AG04449 (cell line): ENCODE results near the gene RNF187.
A peak's percentile ranks its signal among the peaks of the same experiment; 100 is the strongest.

Source experiments
- CTCF ChIA-PET: fragments of 350-600 bp; formaldehyde crosslinking; extraction: SDS; loops from one replicate; lab custom pipeline; 2021; ENCODE audit warnings: antibody characterized with exemption; lab: Yijun Ruan, JAX
- POLR2A ChIA-PET: fragments of 400-600, 350-600 bp; formaldehyde crosslinking; extraction: SDS; loops from one replicate; lab custom pipeline; 2020; ENCODE audit warnings: antibody characterized with exemption, inconsistent platforms; lab: Yijun Ruan, JAX
- DNase-seq: peaks from one replicate; pipeline ENCODE4 v3.0.0-alpha.2; 2010; ENCODE audit warnings: low read depth, low spot score
- H3K4me3 ChIP-seq: 2 replicates; pipeline ENCODE4 v1.5.1; 2011; ENCODE audit warnings: low read depth, mild to moderate bottlenecking, control low read depth, low read length
- TF ChIP-seq, protein P1 (sequence below): IDR thresholded peaks from one replicate; pipeline ENCODE4 v1.5.1; 2011; ENCODE audit warnings: mild to moderate bottlenecking, moderate library complexity, low read length, control low read depth, inconsistent platforms; ENCODE audit not compliant: insufficient read depth; ENCODE audit errors: missing control alignments

RNF187 gene

DNA sequence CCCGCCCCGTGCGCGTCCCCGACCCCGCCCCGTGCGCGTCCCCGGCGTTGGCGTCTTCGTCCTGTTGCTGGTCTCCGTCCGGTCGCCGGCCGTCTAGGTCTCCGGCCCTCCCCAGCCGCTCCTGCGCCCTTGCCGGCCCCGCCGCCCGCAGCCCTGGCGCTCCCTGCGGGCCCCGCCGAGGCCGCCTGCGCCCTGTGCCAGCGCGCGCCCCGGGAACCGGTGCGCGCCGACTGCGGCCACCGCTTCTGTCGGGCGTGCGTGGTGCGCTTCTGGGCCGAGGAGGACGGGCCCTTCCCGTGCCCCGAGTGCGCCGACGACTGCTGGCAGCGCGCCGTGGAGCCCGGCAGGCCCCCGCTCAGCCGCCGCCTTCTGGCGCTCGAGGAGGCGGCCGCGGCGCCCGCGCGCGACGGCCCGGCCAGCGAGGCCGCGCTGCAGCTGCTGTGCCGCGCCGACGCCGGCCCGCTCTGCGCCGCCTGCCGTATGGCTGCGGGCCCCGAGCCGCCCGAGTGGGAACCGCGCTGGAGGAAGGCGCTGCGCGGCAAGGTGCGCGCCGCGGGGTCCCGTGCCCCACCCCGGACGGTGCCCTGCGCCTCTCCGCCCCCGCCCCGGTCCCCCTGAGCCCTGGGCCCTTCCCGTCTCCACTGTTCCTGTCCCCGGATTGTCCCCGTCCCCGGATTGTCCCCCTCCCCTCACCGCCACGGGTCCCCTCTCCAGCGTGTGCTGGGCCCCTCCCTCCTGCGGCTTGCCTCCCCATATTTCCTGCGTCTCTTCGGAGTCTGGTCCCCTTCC lies at the start of gene RNF187:
Gene RNF187 (plus strand): TSS at position 47 of the 789 bp plus-strand sequence.
- CTCF ChIA-PET: interaction anchor here (1.3 to 1.6 kb wide), 3 partner anchors 14 to 30 kb away, joined by 3 to 6 read pairs (median 5); a partner anchor contains a TSS
- TF ChIP-seq, protein P1, sequence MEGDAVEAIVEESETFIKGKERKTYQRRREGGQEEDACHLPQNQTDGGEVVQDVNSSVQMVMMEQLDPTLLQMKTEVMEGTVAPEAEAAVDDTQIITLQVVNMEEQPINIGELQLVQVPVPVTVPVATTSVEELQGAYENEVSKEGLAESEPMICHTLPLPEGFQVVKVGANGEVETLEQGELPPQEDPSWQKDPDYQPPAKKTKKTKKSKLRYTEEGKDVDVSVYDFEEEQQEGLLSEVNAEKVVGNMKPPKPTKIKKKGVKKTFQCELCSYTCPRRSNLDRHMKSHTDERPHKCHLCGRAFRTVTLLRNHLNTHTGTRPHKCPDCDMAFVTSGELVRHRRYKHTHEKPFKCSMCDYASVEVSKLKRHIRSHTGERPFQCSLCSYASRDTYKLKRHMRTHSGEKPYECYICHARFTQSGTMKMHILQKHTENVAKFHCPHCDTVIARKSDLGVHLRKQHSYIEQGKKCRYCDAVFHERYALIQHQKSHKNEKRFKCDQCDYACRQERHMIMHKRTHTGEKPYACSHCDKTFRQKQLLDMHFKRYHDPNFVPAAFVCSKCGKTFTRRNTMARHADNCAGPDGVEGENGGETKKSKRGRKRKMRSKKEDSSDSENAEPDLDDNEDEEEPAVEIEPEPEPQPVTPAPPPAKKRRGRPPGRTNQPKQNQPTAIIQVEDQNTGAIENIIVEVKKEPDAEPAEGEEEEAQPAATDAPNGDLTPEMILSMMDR: no peak
- H3K4me3 ChIP-seq: peak within 1 kb of the TSS; percentile 93
- no peak for DNase-seq
- POLR2A ChIA-PET: interaction anchor here (0.6 to 0.8 kb wide), 2 partner anchors 14 to 95 kb away, joined by 3 read pairs; no protein-coding TSS in a partner anchor

DNA sequence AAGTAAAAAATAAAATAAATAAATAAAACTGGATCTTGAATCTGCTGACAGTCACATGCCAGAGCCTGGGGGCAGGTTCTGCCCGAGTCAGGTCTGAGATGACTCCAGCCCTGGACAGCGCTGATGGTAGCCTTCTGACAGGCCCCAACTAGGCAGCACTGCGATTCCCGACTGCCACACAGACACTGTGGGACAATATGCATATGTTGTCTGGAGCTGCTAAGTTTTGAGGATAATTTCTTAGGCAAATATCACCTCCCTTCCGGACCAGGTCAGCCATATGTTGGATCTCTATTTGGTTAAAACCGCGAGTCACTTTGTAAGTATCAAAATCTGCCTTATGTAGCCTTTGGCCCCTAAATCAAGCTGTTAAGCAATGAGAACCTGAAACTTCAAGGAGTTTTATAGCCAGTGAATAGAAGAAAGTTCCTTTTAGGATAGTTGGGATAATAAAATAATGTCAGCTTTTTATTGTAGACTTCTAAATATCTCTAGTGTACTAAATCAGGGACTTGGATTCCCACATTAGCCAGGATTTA lies 49.7 kb upstream of the RNF187 start:
- POLR2A ChIA-PET: no interaction called here
- TF ChIP-seq, protein P1: no peak

DNA sequence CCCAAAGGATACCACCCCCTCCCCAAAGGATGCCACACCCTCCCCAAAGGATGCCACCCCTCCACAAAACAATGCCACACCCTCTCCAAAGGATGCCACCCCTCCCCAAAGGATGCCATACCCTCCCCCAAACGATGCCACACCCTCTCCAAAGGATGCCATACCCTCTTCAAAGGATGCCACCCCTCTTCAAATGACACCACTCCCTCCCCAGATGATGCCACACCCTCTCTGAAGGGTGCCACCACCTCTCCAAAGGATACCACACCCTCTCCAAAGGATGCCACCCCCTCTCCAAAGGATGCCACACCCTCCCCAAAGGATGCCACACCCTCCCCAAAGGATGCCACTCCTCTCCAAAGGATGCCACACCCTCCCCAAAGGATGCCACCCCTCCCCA lies 48.9 kb upstream of the RNF187 start:
- TF ChIP-seq, protein P1: no peak
- CTCF ChIA-PET: no interaction called here
- POLR2A ChIA-PET: no interaction called here
- no peak for DNase-seq
- no peak overlapping the region for H3K4me3 ChIP-seq

More for the DNA sequence above, 49.7 kb upstream of the RNF187 start:
- CTCF ChIA-PET: no interaction called here
- no peak for DNase-seq
- no peak overlapping the region for H3K4me3 ChIP-seq

DNA sequence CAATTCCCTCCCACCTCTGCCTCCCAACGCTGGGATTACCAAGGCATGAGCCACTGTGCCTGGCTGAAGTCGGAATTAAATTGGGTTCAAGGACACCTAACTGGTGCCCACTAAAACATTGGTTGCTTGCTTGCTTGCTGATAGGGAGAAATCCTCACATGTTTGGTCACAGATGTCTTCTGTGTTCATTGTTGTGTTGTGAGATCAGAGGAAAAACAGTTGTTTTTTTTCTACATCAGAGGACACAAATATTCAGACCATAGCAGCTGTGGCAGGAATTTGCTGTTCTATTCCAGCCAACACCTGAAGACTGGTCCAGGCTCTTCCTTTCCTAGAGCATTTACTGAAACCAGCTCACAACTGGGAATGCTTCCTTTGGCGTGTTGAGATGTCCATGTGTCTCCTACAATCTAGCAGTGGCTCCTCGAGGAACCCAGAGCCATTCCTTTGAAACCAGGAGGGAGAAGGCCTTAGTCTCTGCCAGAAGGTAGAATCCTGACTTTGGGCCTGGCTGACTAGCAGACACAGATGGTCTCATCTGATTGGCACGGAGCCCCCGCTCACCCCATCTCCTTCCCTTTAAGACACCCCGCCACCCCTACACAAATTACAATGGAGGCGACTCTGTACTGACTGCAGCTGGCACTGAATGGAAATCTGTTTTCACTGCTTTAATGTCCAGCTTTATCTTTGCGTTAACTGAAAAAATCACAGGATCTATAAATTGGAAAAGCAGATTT lies 46.3 kb upstream of the RNF187 start:
- POLR2A ChIA-PET: interaction anchor here (1.3 kb wide), 1 partner anchor 35 kb away, joined by 4 read pairs; no protein-coding TSS in a partner anchor
- TF ChIP-seq, protein P1: no peak
- H3K4me3 ChIP-seq: no peak overlapping the region
- no peak for DNase-seq
- CTCF ChIA-PET: interaction anchor here (1.8 kb wide), 1 partner anchor 14 kb away, joined by 4 read pairs; no protein-coding TSS in a partner anchor

DNA sequence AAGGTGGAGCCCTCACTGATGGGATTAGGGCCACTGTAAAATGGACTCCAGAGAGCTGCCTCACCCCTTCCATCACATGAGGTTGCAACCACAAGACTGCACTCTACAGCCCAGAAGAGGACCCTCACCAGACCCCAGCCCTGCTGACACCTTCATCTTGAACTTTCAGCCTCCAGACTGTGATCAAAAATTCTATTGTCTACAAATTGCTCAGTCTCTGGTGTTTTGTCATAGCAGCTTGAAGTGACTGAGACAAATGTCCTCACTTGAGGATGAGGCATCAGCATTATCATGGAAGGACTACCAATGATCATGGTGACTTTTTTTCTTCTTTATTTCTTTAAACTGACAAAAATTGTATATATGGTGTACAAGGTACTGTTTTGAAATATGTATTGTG lies 43.8 kb upstream of the RNF187 start:
- TF ChIP-seq, protein P1: no peak
- DNase-seq: no peak
- no peak overlapping the region for H3K4me3 ChIP-seq
- ChIA-PET POLR2A (no interaction called here), CTCF (no interaction called here)

DNA sequence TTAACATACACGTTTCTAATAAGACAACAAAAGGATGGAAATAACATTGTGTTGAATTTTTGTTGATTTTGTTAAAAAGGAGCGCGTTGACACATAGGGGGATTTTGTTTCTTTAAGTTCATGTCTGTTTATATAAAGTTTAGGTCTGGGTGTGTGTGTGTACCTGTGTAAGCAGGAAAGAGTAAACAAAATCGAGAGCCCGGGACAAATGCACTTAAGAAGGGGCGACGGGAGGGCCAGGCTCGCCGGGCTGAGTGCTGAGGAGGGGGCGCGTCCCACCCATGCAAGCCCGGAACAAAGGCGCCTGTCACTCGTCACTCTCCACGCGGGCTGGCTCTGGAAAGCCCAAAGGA lies 41.7 kb upstream of the RNF187 start:
- peak overlapping the region; percentile 43 for H3K4me3 ChIP-seq
- ChIA-PET CTCF (no interaction called here), POLR2A (no interaction called here)
- TF ChIP-seq, protein P1: no peak
- no peak for DNase-seq
